Right cardiac atrium (tissue), 5 donors: ENCODE measurements around the gene ZC3H10. TPM values are rescaled to one million over a fixed set of nuclear protein-coding genes. Genes with fewer than 3 reads are reported as not detected.

ENCODE experiments used
- polyA plus RNA-seq: library from polyadenylated mRNA; stranded (reverse); fragments of 200-250 nt; gene quantifications from one replicate; pipeline ENCODE4 v1.2.3, GENCODE V29; 2013
- total RNA-seq, 4 donors: library from RNA; stranded (reverse); fragmentation: NEBNext Ultra II Directional; extraction: Animal tissue kit (Norgen Biotek cat#: 25700); gene quantifications; one replicate each; pipeline ENCODE4 v1.2.1, GENCODE V29; 2021
- donor health status: healthy with polysubstance abuse.
- donor health status: DM: no; HTN: yes; CAD: no.
- donor health status: DM: no; HTN: no; CAD: no.
- donor health status: DM: no; HTN: yes; CAD: no; lungs with severe emphysema.
- donor health status: DM: yes; HTN: yes; CAD: no.

ZC3H10 gene
- total and polyA plus RNA-seq, 5 donors = 2.7 to 8.6 (median 6.7) TPM

Other genes with a start within 250 kb of the ZC3H10 start
- 10 to 100 TPM; 15.4 to 19.0 (median 16.9) TPM for gene PYM1, start 190.4 kb upstream of the ZC3H10 start, total RNA-seq
- 25.7 TPM for gene PYM1, start 190.4 kb upstream of the ZC3H10 start, polyA plus RNA-seq
- gene DGKA, start 187.1 kb upstream of the ZC3H10 start, total RNA-seq = 10 to 100 TPM; 11.3 to 25.9 (median 20.3) TPM
- 20.3 TPM for gene DGKA, start 187.1 kb upstream of the ZC3H10 start, polyA plus RNA-seq
- 1 to 10 TPM in 3 of 4 donors, under 1 TPM in 1; 0.86 to 2.2 (median 1.2) TPM for gene PMEL, start 152.2 kb upstream of the ZC3H10 start, total RNA-seq
- 0.45 TPM for gene PMEL, start 152.2 kb upstream of the ZC3H10 start, polyA plus RNA-seq
- gene CDK2, start 151.4 kb upstream of the ZC3H10 start, total RNA-seq = 10 to 100 TPM; 12.7 to 17.2 (median 13.6) TPM
- gene CDK2, start 151.4 kb upstream of the ZC3H10 start, polyA plus RNA-seq = 8.1 TPM
- gene RAB5B, start 144.2 kb upstream of the ZC3H10 start, total RNA-seq = 100 to 1,000 TPM; 111 to 132 (median 119) TPM
- 86.4 TPM for gene RAB5B, start 144.2 kb upstream of the ZC3H10 start, polyA plus RNA-seq
- gene SUOX, start 121.0 kb upstream of the ZC3H10 start, total RNA-seq = 10 to 100 TPM; 20.7 to 30.8 (median 29.3) TPM
- 29.2 TPM for gene SUOX, start 121.0 kb upstream of the ZC3H10 start, polyA plus RNA-seq
- 1 to 10 TPM; 5.6 to 8.7 (median 6.5) TPM for gene IKZF4, start 97.2 kb upstream of the ZC3H10 start, total RNA-seq
- 2.7 TPM for gene IKZF4, start 97.2 kb upstream of the ZC3H10 start, polyA plus RNA-seq
- 10 to 100 TPM; 30.0 to 55.1 (median 39.7) TPM for gene RPS26, start 76.3 kb upstream of the ZC3H10 start, total RNA-seq
- 739 TPM for gene RPS26, start 76.3 kb upstream of the ZC3H10 start, polyA plus RNA-seq
- gene ERBB3, start 38.1 kb upstream of the ZC3H10 start, total RNA-seq = 1 to 10 TPM; 3.2 to 7.4 (median 6.1) TPM
- gene ERBB3, start 38.1 kb upstream of the ZC3H10 start, polyA plus RNA-seq = 6.4 TPM
- gene PA2G4, start 13.7 kb upstream of the ZC3H10 start, total RNA-seq = 10 to 100 TPM; 65.5 to 77.6 (median 74.2) TPM
- gene PA2G4, start 13.7 kb upstream of the ZC3H10 start, polyA plus RNA-seq = 73.3 TPM
- gene RPL41, start 1.6 kb upstream of the ZC3H10 start, total RNA-seq = 1,000 to 10,000 TPM; 2,156 to 2,505 (median 2,353) TPM
- 2,026 TPM for gene RPL41, start 1.6 kb upstream of the ZC3H10 start, polyA plus RNA-seq
- gene ESYT1, start 10.0 kb downstream of the ZC3H10 start, total RNA-seq = 10 to 100 TPM; 30.7 to 38.5 (median 33.6) TPM
- 29.1 TPM for gene ESYT1, start 10.0 kb downstream of the ZC3H10 start, polyA plus RNA-seq
- 10 to 100 TPM; 48.4 to 74.6 (median 60.2) TPM for gene MYL6B, start 34.3 kb downstream of the ZC3H10 start, total RNA-seq
- 65.7 TPM for gene MYL6B, start 34.3 kb downstream of the ZC3H10 start, polyA plus RNA-seq
- gene MYL6, start 40.1 kb downstream of the ZC3H10 start, total RNA-seq = 1,000 to 10,000 TPM in 1 of 4 donors, 100 to 1,000 TPM in 3; 592 to 1,178 (median 826) TPM
- 1,131 TPM for gene MYL6, start 40.1 kb downstream of the ZC3H10 start, polyA plus RNA-seq
- gene SMARCC2, start 71.2 kb downstream of the ZC3H10 start, total RNA-seq = 10 to 100 TPM; 63.2 to 94.6 (median 72.2) TPM
- gene SMARCC2, start 71.2 kb downstream of the ZC3H10 start, polyA plus RNA-seq = 28.6 TPM
- gene RNF41, start 103.7 kb downstream of the ZC3H10 start, total RNA-seq = 10 to 100 TPM; 43.5 to 63.2 (median 47.0) TPM
- gene RNF41, start 103.7 kb downstream of the ZC3H10 start, polyA plus RNA-seq = 17.4 TPM
- gene NABP2, start 106.1 kb downstream of the ZC3H10 start, total RNA-seq = 10 to 100 TPM; 20.2 to 26.0 (median 24.4) TPM
- gene NABP2, start 106.1 kb downstream of the ZC3H10 start, polyA plus RNA-seq = 19.1 TPM
- gene SLC39A5, start 111.8 kb downstream of the ZC3H10 start, total RNA-seq = under 1 TPM in 1 of 4 donors, not detected in 3; 0.49 TPM
- 0.18 TPM for gene SLC39A5, start 111.8 kb downstream of the ZC3H10 start, polyA plus RNA-seq
- 10 to 100 TPM; 22.8 to 30.7 (median 25.6) TPM for gene ANKRD52, start 140.1 kb downstream of the ZC3H10 start, total RNA-seq
- gene ANKRD52, start 140.1 kb downstream of the ZC3H10 start, polyA plus RNA-seq = 13.4 TPM
- gene COQ10A, start 148.7 kb downstream of the ZC3H10 start, total RNA-seq = 100 to 1,000 TPM in 3 of 4 donors, 10 to 100 TPM in 1; 98.5 to 166 (median 117) TPM
- 159 TPM for gene COQ10A, start 148.7 kb downstream of the ZC3H10 start, polyA plus RNA-seq
- 100 to 1,000 TPM; 454 to 594 (median 571) TPM for gene CS, start 182.1 kb downstream of the ZC3H10 start, total RNA-seq
- 250 TPM for gene CS, start 182.1 kb downstream of the ZC3H10 start, polyA plus RNA-seq
- gene CNPY2, start 197.7 kb downstream of the ZC3H10 start, total RNA-seq = 10 to 100 TPM; 52.4 to 65.1 (median 55.1) TPM
- 69.7 TPM for gene CNPY2, start 197.7 kb downstream of the ZC3H10 start, polyA plus RNA-seq
- gene PAN2, start 215.7 kb downstream of the ZC3H10 start, total RNA-seq = 10 to 100 TPM; 39.9 to 58.3 (median 49.1) TPM
- gene PAN2, start 215.7 kb downstream of the ZC3H10 start, polyA plus RNA-seq = 33.1 TPM
- not detected for gene IL23A, start 220.6 kb downstream of the ZC3H10 start, total RNA-seq
- gene IL23A, start 220.6 kb downstream of the ZC3H10 start, polyA plus RNA-seq = 0.32 TPM
- gene STAT2, start 241.8 kb downstream of the ZC3H10 start, total RNA-seq = 10 to 100 TPM; 44.6 to 67.6 (median 53.5) TPM
- gene STAT2, start 241.8 kb downstream of the ZC3H10 start, polyA plus RNA-seq = 29.9 TPM
- not detected for gene APOF, start 244.6 kb downstream of the ZC3H10 start, total RNA-seq
- gene APOF, start 244.6 kb downstream of the ZC3H10 start, polyA plus RNA-seq = not detected